ENCODE data around the gene FNDC11.

Gene FNDC11

DNA sequence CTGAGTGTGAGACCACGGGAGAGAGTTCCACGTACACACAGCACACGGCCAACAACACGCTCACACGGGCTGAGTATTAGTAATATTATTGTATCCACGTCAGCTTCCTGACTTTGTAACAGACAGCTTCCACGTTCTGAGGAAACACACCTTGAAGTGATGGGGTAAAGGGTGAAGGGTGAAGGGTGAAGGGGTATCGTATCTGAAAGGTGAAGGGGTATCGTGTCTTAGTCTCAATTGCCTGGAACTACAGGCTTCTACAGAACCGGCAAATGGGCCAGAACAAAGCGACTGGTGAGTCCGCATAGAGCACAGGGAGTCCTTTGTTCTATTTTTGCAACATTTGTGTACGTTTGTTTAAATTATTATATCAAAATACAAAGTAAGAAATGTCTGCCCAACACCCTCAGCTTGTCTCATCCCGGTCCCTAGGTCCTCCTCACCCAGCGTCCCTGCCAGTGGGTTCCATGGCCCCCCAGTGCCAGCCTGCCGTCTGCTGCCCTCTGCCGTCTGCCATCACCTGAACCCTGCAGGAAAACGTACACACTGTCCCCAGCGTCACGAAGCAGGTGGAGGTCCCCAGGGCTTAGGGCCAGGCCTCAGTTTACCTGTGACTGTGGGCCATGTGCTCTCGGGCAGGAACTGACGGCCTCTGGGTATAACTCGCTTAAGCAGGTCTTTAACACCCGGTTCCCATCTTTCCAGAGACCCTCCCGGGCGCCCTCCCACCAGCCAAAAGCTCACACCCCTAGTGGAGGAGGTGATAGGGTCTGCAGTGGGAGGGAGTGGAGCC, 24.5 kb downstream of the FNDC11 start:
- DNase-seq (ENCODE audit: low spot score) = no peak
- no peak for FAIRE-seq

DNA sequence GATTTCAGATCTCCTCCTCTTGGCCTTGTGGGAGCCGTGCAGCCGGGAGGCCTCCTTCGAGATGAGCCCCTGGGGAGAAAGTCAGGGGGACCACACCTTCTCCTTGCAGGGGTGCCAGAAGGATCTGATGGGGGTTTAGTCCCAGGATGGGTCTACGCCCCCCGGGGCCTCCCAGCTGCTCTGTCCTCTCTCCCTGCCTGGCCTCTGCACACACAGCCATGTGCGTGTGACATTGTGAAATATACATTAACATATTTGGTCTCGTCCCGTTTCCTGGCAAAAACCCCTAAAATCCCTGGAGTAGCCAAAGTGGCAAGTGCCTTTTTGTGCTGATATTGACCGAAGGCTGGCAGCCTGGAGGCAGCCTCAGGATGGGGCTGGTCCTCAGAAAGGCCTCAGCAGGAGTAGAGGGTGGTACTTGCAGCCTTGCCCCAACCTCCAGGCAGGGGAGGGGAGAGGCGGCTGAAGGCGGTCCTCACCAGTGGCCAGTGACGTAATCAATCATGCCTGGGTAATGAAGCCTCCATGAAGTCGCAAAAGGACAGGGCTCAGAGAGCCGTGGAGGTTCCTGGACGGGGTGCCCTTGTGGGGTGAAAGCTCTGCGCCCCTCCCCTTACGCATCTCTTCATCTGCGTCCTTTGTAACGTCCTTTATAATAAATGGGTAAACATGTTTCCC, 25.2 kb downstream of the FNDC11 start:
- no peak for FAIRE-seq

DNA sequence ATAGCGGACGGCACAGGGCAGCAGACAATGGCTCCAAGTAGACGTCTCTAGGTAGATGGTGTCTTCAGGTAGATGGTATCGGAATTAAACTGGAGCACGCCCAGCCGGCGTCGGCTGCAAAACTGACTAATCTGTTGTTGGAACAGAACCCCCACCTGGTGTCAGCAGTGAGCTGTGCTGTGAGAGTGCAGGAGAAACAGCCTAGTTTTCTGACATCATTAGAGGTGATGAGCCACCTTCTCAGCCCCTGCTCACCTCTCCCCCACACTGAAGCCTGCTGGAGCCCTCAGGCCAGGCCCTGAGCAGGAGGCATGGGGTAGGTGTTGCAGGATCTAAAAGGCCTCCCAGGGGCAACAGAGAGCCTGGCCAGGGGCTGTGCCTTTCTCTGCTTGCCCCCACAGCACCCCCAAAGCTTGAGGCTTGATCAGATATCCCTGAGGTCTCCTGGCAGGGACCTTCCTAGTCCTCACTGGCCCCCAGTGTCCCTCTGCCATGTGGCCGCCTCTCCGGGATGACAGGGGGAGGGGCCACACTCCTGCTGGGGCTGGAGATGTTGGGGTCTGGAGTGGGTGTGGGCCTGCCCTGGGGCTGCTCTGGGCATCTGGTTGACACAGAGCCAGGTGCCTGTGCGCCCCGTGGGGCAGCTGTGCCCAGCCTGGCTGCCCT, 27.0 kb downstream of the FNDC11 start:
- FAIRE-seq (no peak), DNase-seq (ENCODE audit: low spot score) (peak; percentile 60)

More for the DNA sequence above, 25.2 kb downstream of the FNDC11 start:
- DNase-seq (ENCODE audit: low spot score) = no peak

DNA sequence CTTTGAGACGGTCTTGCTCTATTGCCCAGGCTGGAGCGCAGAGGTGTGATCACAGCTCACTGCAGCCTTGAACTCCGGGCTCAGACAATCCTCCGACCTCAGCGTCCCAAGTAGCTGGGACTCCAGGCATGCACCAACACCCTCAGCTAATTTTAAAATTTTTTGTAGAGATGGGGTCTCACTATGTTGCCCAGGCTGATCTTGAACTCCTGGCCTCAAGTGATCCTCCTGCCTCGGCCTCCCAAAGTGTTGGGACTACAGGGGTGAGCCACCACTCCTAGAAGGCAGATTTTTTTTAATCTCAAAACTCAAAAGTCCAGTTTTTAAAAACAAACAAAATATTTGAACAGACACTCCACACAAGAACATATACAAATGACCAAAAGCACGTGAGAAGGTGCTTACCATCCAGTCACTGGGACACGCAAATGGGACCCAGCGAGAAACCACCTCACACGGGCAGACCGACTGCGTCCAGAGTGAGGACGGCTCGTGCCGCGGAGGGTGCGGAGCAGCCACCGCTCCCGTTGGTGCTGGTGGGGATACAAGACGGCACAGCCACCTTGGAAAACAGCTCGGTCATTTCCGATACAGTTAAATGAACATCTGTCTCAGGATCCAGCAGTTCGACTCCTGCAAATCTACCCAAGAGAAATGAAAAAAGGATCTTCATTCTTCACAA, 28.6 kb downstream of the FNDC11 start:
- DNase-seq (ENCODE audit: low spot score) = no peak
- FAIRE-seq = no peak

DNA sequence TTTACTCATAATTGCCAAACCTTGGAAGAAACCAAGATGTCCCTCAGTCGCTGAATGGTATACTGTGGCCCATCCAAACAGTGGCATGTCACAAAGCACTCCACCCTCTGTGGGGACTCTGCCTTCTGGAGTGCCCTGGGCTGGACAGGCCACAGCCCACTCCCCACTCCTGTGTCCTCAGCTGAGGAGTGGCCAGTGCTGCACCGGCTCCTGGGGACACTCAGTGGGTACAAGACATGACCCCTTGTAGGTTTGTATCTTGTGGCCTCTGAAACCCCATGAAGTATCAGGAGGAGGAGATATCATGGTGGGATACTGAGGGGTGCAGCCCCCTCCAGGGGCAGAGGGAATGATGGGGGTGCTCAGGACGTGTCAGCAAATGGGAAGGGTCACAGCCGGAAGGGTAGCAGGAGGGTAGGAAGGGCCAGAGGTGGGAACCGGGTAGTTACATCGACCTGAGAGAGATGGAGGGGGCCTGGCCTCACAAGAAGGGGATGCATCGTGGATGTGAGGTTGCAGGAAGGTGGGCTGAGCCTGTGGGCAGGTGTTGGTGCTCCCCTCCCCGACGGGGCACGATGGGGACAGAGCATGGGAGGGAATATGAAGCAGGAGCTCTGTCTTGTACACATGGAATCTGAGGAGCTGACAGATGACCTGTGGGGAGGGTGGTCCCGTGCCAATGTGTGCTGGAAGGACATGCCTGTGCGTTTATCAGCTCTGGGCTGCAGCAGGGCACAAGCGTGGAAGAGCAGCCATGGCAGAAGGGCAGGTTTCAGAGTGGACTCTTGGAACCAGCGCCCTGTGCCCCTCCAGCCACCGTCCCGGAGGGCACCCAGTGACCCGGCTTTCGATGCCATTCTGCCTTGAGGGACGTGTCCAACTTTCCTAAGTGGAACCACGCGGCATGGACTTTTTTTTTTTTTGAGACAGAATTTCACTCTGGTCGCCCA, 31.9 kb downstream of the FNDC11 start:
- FAIRE-seq = no peak
- DNase-seq (ENCODE audit: low spot score) = no peak

DNA sequence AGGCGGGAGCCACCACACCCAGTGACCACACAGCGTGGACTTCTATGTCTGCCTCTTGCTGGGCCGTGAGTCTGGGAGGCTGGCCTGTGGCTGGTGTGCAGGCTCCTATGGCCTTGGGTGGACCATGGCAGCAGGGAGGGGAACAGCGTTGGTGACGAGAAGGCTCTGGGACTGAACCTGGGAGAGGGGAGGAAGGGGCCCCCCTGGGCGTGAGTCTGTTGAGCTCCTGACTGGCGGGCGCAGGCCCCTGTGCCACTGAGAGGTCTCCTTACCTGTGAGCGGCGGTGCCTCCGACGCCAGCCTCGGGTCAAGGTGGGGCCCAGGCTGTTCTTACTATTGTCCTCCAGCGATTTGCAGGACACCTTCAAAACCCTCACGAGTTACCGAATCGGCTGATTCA, 32.8 kb downstream of the FNDC11 start:
- DNase-seq (ENCODE audit: low spot score) = no peak
- FAIRE-seq = no peak

DNA sequence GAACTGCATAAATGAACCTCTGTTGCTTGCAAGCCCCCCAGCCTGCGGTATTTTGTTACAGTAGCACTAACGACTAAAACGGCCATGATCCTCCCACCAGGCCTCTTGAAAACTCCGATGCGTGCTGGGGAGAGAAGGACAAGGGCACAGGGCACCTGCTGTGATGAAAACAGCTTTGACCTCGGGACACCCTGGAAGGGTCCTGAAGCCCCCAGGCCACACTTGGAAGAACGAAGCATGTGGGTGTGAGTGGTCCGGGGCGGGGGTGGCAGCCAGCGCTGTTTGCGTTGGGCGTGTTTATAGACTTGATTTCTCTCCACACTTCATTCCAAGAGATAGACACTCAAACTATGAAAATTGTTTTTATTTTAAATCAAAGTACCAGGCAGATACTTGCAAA, 33.3 kb downstream of the FNDC11 start:
- DNase-seq (ENCODE audit: low spot score) (no peak), FAIRE-seq (no peak)

DNA sequence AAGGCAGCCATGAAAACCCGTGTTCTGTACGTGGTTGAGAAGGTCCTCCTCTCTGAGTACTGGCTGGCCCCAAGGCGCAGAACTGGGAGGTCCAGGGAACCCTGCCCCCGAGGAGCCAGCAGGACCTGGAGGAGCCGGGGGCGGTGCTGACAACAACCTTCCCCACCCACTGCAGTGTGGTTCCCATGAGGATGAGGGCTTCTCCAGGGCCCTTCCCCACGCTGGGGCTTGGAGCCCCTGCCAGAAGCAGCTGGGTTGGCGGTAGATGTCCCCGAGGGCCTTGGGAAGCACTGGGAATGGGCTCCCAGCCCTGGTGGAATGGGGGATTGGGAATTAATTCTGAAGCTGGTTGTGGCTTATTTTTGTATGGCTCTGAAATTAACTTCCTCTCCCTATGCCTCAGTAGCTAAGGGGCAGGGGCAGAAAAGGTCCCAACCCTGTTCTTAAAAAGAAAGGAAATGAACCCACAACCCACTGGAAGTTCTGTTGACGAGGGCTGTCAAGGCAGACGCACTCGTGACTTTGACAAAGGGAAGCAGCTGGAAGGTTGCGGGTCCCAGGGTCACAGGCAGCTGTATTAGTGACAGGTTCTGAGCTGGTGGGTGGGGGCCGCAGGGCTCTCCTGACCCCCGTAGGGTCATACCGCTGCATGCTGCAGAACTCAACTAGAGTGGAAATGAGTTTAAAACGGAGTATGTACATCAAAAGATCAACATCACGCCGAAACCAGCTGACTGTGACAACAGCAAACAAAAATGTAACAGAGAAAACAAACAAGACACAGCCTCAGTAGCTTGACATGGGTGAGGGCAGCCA, 34.0 kb downstream of the FNDC11 start:
- DNase-seq (ENCODE audit: low spot score) = no peak
- FAIRE-seq = no peak

DNA sequence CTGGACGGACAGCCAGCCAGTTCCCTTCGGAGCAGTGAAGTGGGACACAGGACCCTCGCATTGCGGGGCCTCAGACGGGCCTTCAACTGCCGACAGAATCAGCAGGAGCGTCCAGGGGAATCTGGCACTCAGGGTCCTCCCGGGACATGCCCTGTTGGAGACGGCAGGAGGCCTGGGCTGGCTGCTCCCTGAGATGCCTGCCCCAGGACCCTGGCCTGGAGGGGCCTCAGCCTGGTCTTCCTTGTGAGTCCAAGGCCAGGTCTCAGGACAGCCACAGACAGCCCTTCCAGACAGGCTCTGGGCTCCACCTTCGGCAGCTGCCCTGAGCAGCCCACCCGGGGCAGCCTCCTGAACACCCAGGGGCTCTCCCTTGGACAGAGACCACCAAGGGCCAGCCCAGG, 34.7 kb downstream of the FNDC11 start:
- no peak for FAIRE-seq
- DNase-seq (ENCODE audit: low spot score) = no peak

DNA sequence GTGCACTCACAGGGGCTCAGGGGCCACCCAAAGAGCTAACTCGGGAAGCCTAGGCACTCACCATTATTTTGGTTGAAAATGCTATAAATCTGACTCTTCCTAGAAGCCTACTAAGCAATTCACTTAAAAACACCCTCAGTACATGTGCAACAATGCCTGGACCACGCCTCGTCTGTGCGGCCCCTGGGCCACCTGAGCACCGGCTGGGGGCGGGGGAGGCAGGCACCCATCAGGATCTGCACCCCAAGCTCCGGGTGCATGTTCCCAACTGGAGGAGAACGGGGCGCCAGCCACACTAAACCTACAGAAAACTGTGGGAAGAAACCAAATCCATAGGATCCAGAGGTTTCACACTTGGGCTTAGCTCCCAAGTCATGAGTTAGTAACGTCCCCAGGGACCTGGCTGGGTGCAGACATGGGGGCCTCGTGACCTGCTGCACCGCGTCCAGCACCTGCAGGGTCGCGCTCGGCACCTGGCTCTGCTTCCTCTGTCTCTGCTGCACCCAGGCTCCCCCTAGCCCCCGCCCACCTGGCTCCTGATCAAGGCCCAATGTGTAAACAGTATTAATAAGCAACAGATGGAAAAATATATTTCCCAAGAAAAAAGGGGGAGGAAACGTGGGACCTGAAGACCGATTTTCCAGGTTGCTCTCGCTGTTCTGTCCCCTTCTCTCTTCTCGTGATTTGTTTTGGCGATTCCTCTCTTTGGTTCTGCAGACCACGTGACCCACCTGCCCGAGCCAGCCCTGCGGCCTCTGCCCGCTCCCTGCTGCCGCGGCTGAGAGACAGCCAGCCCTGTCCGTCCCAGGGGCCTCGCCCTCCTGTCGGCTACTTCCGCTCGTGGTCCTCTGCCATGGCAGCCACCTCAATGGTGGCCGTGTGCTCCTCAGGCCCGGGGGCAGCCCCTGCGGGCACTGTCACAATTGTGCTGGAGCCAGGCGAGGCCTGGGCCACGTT, 35.6 kb downstream of the FNDC11 start:
- DNase-seq (ENCODE audit: low spot score) (no peak), FAIRE-seq (no peak)

DNA sequence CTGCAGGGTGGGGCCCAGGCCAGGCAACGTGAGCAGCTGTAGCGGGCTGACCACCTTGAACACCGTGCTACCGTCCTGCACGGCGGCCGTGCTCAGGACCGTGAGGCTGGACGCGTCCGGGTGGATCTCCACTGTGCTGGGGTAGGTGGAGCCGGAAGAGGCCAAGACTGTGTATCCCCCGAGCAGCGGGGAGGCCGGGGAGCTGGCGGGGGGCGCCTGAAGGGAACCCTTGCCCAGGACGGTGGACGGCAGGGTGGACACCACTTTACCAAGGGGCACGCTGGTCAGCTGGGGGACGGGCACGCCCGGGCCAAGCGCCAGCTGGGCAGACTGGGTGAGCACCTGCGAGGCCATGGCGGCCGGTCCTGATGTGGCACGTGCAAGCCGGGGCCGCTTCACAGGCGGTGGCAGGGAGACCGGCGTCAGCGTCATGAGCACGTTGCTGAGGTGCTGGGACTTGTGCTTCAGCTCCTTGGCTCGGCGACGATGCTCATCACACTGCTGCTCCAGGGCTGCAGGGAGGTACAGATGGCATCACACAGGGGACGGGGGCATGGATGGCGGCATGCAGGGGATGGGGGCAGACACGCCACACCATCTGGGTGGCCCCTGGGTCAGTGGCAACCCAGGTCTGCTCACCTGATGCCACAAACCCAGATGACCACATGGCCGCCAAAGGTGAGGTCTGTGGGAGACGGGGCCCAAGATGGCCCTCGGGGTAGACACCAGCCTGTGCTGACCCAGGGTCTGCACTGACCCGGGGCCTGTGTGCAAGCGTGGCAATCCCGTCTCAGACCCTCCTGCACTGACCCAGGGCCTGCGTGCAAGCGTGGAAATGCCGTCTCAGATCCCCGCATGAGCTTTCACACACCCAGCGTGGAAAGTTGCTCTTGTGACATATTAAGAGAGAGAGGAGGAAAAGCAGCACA, 36.5 kb downstream of the FNDC11 start:
- FAIRE-seq = no peak

DNA sequence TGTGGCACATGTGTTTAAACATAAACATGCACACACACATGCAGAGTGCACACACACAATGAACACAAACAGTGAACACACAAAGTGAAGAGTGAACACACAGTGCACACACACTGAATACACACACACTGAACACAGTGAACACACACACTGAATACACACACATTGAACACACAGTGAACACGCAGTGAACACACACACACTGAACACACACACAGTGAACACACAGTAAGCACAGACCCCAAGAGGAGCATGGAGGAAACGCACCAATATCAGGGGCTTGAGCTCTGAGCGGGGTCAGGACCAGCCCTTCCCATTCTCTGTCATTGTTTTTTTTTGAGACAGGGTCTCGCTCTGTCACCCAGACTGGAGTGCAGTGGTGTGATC, 37.2 kb downstream of the FNDC11 start:
- FAIRE-seq = no peak
- DNase-seq (ENCODE audit: low spot score) = no peak

More for the DNA sequence above, 36.5 kb downstream of the FNDC11 start:
- no peak for DNase-seq (ENCODE audit: low spot score)

DNA sequence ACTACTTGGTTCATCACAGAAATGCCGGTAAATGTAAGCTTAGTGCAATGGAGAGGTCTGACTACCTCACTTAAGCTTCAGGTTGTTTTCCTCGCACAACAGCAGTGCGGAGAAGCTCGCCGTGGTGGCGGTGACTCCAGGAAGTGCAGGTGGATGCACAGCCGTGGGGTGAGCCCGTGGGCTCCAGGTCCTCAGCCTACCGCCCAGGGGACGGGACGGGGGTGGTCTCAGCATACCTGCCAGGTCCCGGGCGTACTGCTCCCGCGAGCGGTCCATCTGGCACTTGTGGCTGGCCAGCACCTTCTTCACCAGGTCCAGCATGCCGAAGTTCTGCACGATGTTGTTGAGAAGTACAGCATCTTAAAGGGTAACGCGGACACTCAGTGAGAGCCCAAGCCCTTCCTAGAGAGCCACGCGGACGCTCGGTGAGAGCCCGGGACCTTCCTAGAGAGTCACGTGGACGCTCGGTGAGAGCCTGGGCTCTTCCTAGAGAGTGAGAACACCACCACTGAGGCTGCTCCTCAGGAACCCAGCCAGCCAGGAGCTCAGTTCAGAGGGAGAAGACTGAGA, 37.9 kb downstream of the FNDC11 start:
- FAIRE-seq (no peak), DNase-seq (ENCODE audit: low spot score) (no peak)

DNA sequence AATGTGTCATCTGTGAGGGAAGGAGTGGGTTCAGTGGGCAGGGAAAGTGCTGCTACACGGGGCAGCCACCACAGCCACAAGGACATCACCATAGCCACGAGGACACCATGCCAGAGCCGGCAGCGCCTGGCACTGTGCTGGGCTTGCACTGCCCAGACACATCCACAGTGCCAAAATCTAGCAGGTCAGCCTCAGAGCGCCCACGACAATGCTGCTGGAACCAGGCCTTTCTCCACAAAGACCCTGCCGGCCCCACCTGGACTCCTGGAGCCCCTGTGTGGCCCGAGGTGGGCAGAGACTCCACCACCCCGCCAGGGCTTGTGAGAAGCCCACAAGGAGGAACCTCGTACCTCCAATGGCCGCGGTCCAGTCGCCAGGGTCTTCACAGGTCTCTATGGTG, 38.7 kb downstream of the FNDC11 start:
- no peak for DNase-seq (ENCODE audit: low spot score)
- FAIRE-seq = no peak

DNA sequence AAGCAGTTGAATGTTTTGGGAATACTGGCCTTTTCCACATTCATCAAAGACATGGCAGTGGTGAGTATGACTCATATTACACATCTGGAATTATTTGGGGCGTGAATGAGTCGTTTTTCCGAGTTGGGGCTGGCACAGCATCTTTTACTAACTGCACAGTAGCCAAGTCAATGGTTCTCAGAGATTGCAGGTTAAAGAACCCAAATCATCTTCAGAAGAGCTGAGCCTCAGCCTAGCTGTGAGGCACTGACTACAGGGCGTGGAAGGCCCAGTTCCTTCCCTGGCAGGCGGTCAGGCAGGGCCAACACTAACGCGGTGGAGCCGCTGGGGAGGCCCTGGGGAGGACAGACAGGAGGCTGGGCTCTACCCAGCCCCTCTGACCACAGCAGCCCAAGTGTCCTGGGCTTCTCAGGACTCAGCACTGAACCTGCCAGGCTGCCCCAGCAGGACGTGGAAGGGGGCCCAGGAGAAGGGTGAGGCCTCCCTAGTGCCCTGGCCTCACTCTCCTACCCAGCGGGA, 40.1 kb downstream of the FNDC11 start:
- FAIRE-seq (no peak), DNase-seq (ENCODE audit: low spot score) (no peak)

DNA sequence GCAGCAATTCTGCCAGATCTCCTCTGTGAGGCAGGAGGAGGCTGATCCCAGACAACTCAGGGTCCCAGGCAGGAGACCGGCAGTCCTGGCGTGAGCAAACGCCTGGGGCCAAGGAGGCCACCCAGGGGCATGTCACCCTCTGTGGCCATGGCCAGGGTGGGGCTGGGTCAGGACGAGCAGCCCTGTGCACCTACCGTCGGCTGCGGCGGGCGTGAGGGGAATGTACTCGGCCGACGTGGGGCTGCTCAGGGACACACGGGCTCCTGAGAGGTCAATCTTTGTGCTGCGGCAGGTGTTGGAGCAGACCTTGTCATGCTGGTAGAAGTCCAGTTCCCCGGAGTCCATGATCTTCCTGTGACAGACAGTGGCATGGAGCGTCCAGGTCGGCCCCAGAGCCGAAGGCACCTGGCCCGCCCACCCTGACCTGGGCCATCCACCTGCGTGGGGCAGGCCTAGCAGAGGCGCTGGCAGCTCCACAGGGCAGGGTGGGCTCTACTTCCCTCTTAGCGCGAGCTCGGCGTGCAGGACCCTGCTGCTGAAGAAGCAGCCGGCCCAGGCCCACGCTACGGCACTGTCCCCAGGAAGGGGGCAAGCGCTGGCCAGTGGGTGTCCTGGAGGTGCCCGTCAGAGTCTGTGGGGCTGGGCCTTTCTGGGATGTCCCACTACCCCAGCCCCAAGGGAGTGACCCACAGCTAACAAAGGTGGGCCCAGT, 41.6 kb downstream of the FNDC11 start:
- no peak for FAIRE-seq

More for the DNA sequence above, 41.6 kb downstream of the FNDC11 start:
- DNase-seq (ENCODE audit: low spot score) = no peak
